Neural progenitor cell (in vitro differentiated cells): ENCODE results near the gene RTRAF. TPM values are rescaled to one million over a fixed set of nuclear protein-coding genes. Genes with fewer than 3 reads are reported as not detected.
A peak's percentile ranks its signal among the peaks of the same experiment; 100 is the strongest.

Experiments used
- DNase-seq: peaks from one replicate; pipeline ENCODE4 v3.0.0-alpha.2; 2016; ENCODE audit warnings: low spot score
- H2AFZ ChIP-seq: fragments of 200-600 bp; sonication (generic); replicated peaks from 2 replicates; pipeline ENCODE4 v1.6.1; 2016; ENCODE audit warnings: antibody characterized with exemption
- H3F3A ChIP-seq: fragments of 200-600 bp; sonication (generic); 2 replicates; pipeline ENCODE4 v1.6.1; 2016; ENCODE audit warnings: antibody characterized with exemption, low read depth
- H3K27ac ChIP-seq: fragments of 200-600 bp; sonication (generic); 2 replicates; pipeline ENCODE4 v1.5.1; 2016; ENCODE audit warnings: mild to moderate bottlenecking
- H3K27me3 ChIP-seq: fragments of 200-600 bp; sonication (generic); 2 replicates; pipeline ENCODE4 v1.6.1; 2016; ENCODE audit warnings: mild to moderate bottlenecking, moderate library complexity
- H3K36me3 ChIP-seq: fragments of 200-600 bp; sonication (generic); 2 replicates; pipeline ENCODE4 v1.5.1; 2016
- H3K4me1 ChIP-seq: fragments of 200-600 bp; sonication (generic); 2 replicates; pipeline ENCODE4 v1.6.1; 2016; ENCODE audit warnings: mixed run types
- H3K4me2 ChIP-seq: fragments of 200-600 bp; sonication (generic); 2 replicates; pipeline ENCODE4 v1.6.1; 2016
- H3K4me3 ChIP-seq: fragments of 200-600 bp; sonication (generic); 2 replicates; pipeline ENCODE4 v1.5.1; 2016
- H3K79me2 ChIP-seq: fragments of 200-600 bp; sonication (generic); 2 replicates; pipeline ENCODE4 v1.6.1; 2016; ENCODE audit warnings: low read depth
- H3K9ac ChIP-seq: fragments of 200-600 bp; sonication (generic); 2 replicates; pipeline ENCODE4 v1.6.1; 2016
- H3K9me3 ChIP-seq: fragments of 200-600 bp; sonication (generic); 2 replicates; pipeline ENCODE4 v1.5.1; 2016; ENCODE audit warnings: low read depth
- H4K20me1 ChIP-seq: fragments of 200-600 bp; sonication (generic); 2 replicates; pipeline ENCODE4 v1.6.1; 2016; ENCODE audit warnings: low read depth
- H3K27ac Mint-ChIP-seq: 3 replicates; pipeline ENCODE4 v1.8.0; 2021; ENCODE audit warnings: mixed read lengths
- H3K27me3 Mint-ChIP-seq: 2 replicates; pipeline ENCODE4 v1.8.0; 2022; ENCODE audit warnings: low read depth, mild to moderate bottlenecking, inconsistent platforms, moderate library complexity, mixed read lengths; ENCODE audit not compliant: insufficient read depth
- H3K36me3 Mint-ChIP-seq: 3 replicates; pipeline ENCODE4 v1.8.0; 2021; ENCODE audit warnings: mixed read lengths
- H3K4me1 Mint-ChIP-seq: 3 replicates; pipeline ENCODE4 v1.8.0; 2021; ENCODE audit warnings: mixed read lengths
- H3K4me3 Mint-ChIP-seq: 3 replicates; pipeline ENCODE4 v1.8.0; 2021; ENCODE audit warnings: mild to moderate bottlenecking, moderate library complexity, mixed read lengths
- H3K9me3 Mint-ChIP-seq: 3 replicates; pipeline ENCODE4 v1.8.0; 2020; ENCODE audit warnings: mixed read lengths
- EZH2 ChIP-seq: fragments of 200-600 bp; sonication (generic); IDR thresholded peaks from 2 replicates; pipeline ENCODE4 v1.6.1; 2017; ENCODE audit warnings: antibody characterized with exemption, mild to moderate bottlenecking, moderate library complexity
- EZH2phosphoT487 ChIP-seq: fragments of 200-600 bp; sonication (generic); IDR thresholded peaks from 2 replicates; pipeline ENCODE4 v1.6.1; 2017; ENCODE audit warnings: antibody characterized with exemption
- total RNA-seq: library from RNA; depleted of rRNA; stranded (reverse); fragments of >200 nt; gene quantifications from 2 replicates; pipeline ENCODE4 v1.2.3, GENCODE V29; 2015; ENCODE audit warnings: low replicate concordance
- TF ChIP-seq, protein P1 (sequence below): fragments of 200-600 bp; sonication (generic); IDR thresholded peaks from 2 replicates; pipeline ENCODE4 v1.5.1; 2017; ENCODE audit warnings: antibody characterized with exemption, mild to moderate bottlenecking

RTRAF gene
- total RNA-seq, 1 donor from 2014 or later, result 414 TPM

DNA sequence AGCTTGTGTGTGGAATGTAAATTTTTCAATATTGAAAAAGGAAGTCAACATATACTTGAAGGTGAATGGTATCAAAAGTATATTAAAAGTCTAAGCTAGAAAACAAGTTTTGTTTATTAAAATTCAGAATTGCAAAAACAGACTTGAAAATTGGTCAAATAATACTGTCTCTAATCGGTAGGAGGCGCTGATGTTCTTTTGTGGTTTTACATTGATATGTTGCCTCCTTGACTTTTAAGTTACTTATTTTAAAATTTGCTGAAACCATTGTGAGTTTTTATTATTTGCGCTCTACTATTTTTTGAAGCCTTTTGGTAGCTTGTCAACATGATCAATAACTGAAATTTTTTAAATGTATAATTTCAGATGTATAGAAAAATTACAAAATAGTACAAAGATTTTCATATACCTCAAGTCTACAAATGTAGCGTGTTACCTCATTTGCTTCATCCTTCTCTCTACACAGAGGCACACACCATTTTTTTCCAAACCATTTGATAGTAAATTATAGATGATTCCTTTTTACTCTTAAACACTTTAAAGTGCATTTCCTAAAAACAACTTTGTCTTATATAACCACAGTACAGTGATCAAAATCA, 6.9 kb downstream of the RTRAF start:
- Histone ChIP-seq H3K9ac (no peak overlapping the region), H3K27ac (no peak overlapping the region), H3K36me3 (peaks cover 73% of the 10 kb centered on the region), H3K9me3 (no peaks in the 10 kb centered on the region), H3K4me2 (no peak overlapping the region), H3K27me3 (no peaks in the 10 kb centered on the region), H3K79me2 (peaks cover 71% of the 10 kb centered on the region), H3F3A (peaks cover 27% of the 10 kb centered on the region), H2AFZ (no peak overlapping the region), H4K20me1 (peaks cover 32% of the 10 kb centered on the region), H3K4me1 (peaks cover 3% of the 10 kb centered on the region), H3K4me3 (no peak overlapping the region)
- no peaks in the 10 kb centered on the region for H3K4me1 Mint-ChIP-seq
- no peaks in the 10 kb centered on the region for H3K9me3 Mint-ChIP-seq
- H3K4me3 Mint-ChIP-seq, result no peak overlapping the region
- H3K36me3 Mint-ChIP-seq, result peaks cover 27% of the 10 kb centered on the region
- H3K27me3 Mint-ChIP-seq, result no peaks in the 10 kb centered on the region
- TF ChIP-seq EZH2, result no peak
- TF ChIP-seq, protein P1, sequence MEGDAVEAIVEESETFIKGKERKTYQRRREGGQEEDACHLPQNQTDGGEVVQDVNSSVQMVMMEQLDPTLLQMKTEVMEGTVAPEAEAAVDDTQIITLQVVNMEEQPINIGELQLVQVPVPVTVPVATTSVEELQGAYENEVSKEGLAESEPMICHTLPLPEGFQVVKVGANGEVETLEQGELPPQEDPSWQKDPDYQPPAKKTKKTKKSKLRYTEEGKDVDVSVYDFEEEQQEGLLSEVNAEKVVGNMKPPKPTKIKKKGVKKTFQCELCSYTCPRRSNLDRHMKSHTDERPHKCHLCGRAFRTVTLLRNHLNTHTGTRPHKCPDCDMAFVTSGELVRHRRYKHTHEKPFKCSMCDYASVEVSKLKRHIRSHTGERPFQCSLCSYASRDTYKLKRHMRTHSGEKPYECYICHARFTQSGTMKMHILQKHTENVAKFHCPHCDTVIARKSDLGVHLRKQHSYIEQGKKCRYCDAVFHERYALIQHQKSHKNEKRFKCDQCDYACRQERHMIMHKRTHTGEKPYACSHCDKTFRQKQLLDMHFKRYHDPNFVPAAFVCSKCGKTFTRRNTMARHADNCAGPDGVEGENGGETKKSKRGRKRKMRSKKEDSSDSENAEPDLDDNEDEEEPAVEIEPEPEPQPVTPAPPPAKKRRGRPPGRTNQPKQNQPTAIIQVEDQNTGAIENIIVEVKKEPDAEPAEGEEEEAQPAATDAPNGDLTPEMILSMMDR, result peak; percentile 84
- peak; percentile 32 for DNase-seq
- no peak overlapping the region for H3K27ac Mint-ChIP-seq

GRCh38 chr14:51998348-51998747, 9.0 kb downstream of the RTRAF start:
- H2AFZ ChIP-seq, result no peak overlapping the region
- H3K4me2 ChIP-seq, result no peak overlapping the region
- H3F3A ChIP-seq, result peaks cover 26% of the 10 kb centered on the region
- peaks cover 50% of the 10 kb centered on the region for H3K79me2 ChIP-seq
- H3K36me3 ChIP-seq, result peaks cover 77% of the 10 kb centered on the region
- H4K20me1 ChIP-seq, result peaks cover 34% of the 10 kb centered on the region
- H3K4me1 ChIP-seq, result peaks cover 13% of the 10 kb centered on the region
- no peaks in the 10 kb centered on the region for H3K9me3 ChIP-seq
- no peak overlapping the region for H3K4me3 Mint-ChIP-seq
- H3K9ac ChIP-seq, result no peak overlapping the region
- no peak overlapping the region for H3K27ac ChIP-seq
- peaks cover 35% of the 10 kb centered on the region for H3K36me3 Mint-ChIP-seq
- TF ChIP-seq, protein P1, result no peak
- TF ChIP-seq EZH2phosphoT487 (no peak), EZH2 (no peak)
- no peaks in the 10 kb centered on the region for H3K27me3 ChIP-seq
- H3K27me3 Mint-ChIP-seq, result no peaks in the 10 kb centered on the region
- no peaks in the 10 kb centered on the region for H3K9me3 Mint-ChIP-seq
- H3K4me1 Mint-ChIP-seq, result no peaks in the 10 kb centered on the region
- no peak overlapping the region for H3K27ac Mint-ChIP-seq
- H3K4me3 ChIP-seq, result no peak overlapping the region
- no peak for DNase-seq

GRCh38 chr14:51999084-51999483, 9.7 kb downstream of the RTRAF start:
- TF ChIP-seq EZH2phosphoT487 (no peak), EZH2 (no peak)
- TF ChIP-seq, protein P1, result no peak
- peaks cover 34% of the 10 kb centered on the region for H3K36me3 Mint-ChIP-seq
- H3K4me2 ChIP-seq, result no peak overlapping the region
- H3K9ac ChIP-seq, result no peak overlapping the region
- DNase-seq, result no peak
- no peaks in the 10 kb centered on the region for H3K4me1 Mint-ChIP-seq
- no peak overlapping the region for H2AFZ ChIP-seq
- peaks cover 13% of the 10 kb centered on the region for H3K4me1 ChIP-seq
- H3K27ac Mint-ChIP-seq, result no peak overlapping the region
- no peaks in the 10 kb centered on the region for H3K9me3 Mint-ChIP-seq
- H3K27ac ChIP-seq, result no peak overlapping the region
- no peaks in the 10 kb centered on the region for H3K9me3 ChIP-seq
- no peaks in the 10 kb centered on the region for H3K27me3 ChIP-seq
- H3K4me3 ChIP-seq, result no peak overlapping the region
- H3F3A ChIP-seq, result peaks cover 21% of the 10 kb centered on the region
- no peaks in the 10 kb centered on the region for H3K27me3 Mint-ChIP-seq
- H3K36me3 ChIP-seq, result peaks cover 69% of the 10 kb centered on the region
- H3K79me2 ChIP-seq, result peaks cover 43% of the 10 kb centered on the region
- no peak overlapping the region for H3K4me3 Mint-ChIP-seq
- peaks cover 28% of the 10 kb centered on the region for H4K20me1 ChIP-seq
